Activated CD8-positive, alpha-beta memory T cell treated with anti-CD3 and anti-CD28 coated beads for 4 hours (primary cell): ENCODE results near the gene C1orf105.
A peak's percentile ranks its signal among the peaks of the same experiment; 100 is the strongest.
"Not testable (repeated sequence)": the region's sequence is repeated elsewhere in the genome, so short reads cannot be mapped to it uniquely, and the experiment has no call there.

Experiments used
- DNase-seq, 2 donors: peaks; one replicate each; pipeline ENCODE4 v3.0.0-alpha.2; 2020; ENCODE audit warnings: low read depth in 2 of 2

Gene C1orf105

GRCh38 chr1:172420385-172420784 is at the start of gene C1orf105:
Gene C1orf105 (plus strand): TSS chr1:172420685. CDS start chr1:172420886, 201 bp downstream.
- DNase-seq = no peak

- DNase-seq = not testable (repeated sequence)
Measured at GRCh38 chr1:172371646-172372045, 48.8 kb upstream of the C1orf105 start.

- DNase-seq = no peak
Measured at GRCh38 chr1:172373864-172374263, 46.6 kb upstream of the C1orf105 start.

GRCh38 chr1:172375211-172375631 is 45.3 kb upstream of the C1orf105 start:
- no peak for DNase-seq

- DNase-seq = no peak
Measured at GRCh38 chr1:172376431-172376830, 44.1 kb upstream of the C1orf105 start.

GRCh38 chr1:172377565-172377964 is 42.9 kb upstream of the C1orf105 start:
- no peak for DNase-seq

- DNase-seq = no peak
Measured at GRCh38 chr1:172378109-172378760, 42.2 kb upstream of the C1orf105 start.

- DNase-seq = no peak
Measured at GRCh38 chr1:172380441-172381244, 39.8 kb upstream of the C1orf105 start.

- no peak for DNase-seq
Measured at GRCh38 chr1:172381946-172382345, 38.5 kb upstream of the C1orf105 start.

- no peak for DNase-seq
Measured at GRCh38 chr1:172382406-172382805, 38.1 kb upstream of the C1orf105 start.

- DNase-seq = no peak
Measured at GRCh38 chr1:172382990-172383389, 37.5 kb upstream of the C1orf105 start.

- no peak for DNase-seq
Measured at GRCh38 chr1:172383536-172383935, 36.9 kb upstream of the C1orf105 start.

- DNase-seq = no peak
Measured at GRCh38 chr1:172384656-172385055, 35.8 kb upstream of the C1orf105 start.

GRCh38 chr1:172386046-172386445 is 34.4 kb upstream of the C1orf105 start:
- no peak for DNase-seq

- DNase-seq = no peak
Measured at GRCh38 chr1:172388490-172388889, 32.0 kb upstream of the C1orf105 start.

GRCh38 chr1:172390301-172390682 is 30.2 kb upstream of the C1orf105 start:
- DNase-seq = no peak

GRCh38 chr1:172390683-172391551 is 29.6 kb upstream of the C1orf105 start:
- DNase-seq = no peak

GRCh38 chr1:172391976-172392375 is 28.5 kb upstream of the C1orf105 start:
- DNase-seq = no peak

- no peak for DNase-seq
Measured at GRCh38 chr1:172393354-172393753, 27.1 kb upstream of the C1orf105 start.

GRCh38 chr1:172394141-172394751 is 26.2 kb upstream of the C1orf105 start:
- peak; percentile 32 to 42 for DNase-seq

GRCh38 chr1:172394811-172395210 is 25.7 kb upstream of the C1orf105 start:
- DNase-seq = no peak

- no peak for DNase-seq
Measured at GRCh38 chr1:172395576-172395975, 24.9 kb upstream of the C1orf105 start.
